ENCODE results near the gene CEP164.

DNA sequence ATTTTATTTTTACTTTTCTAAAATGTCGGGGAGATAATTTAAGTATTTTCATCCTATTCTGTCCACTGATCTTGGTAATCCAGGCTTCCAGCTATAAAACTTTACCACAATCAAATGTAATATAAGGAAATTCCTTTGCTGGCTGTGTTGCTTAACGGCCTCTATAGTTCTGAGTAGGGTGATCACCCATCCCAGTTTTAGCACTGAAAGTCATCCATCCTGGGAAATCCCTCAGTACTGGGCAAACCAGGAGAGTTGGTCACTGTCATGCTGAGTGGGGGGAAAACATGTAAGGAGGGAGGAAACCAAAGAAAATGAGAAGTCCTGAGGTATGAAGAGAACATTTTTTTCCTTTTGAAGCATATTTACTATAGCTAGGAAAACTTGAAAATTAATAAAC lies 49.3 kb upstream of the CEP164 start:
- TF ChIP-seq CTCF (IDR thresholded peaks at IDR 0.05) (no peak), TEAD1 (CRISPR knock-in tag; IDR thresholded peaks at IDR 0.05) (no peak)
